Jurkat, Clone E6-1 (cell line): ENCODE results near the gene FCN2.

ENCODE experiments used
- DNase-seq: peaks from one replicate; pipeline ENCODE4 v3.0.0-alpha.2; 2011; ENCODE audit warnings: low read depth, low spot score
- H3K4me3 ChIP-seq: 2 replicates; pipeline ENCODE4 v1.5.1; 2011; ENCODE audit warnings: mild to moderate bottlenecking, low read length, control low read depth, moderate library complexity

Gene FCN2

DNA sequence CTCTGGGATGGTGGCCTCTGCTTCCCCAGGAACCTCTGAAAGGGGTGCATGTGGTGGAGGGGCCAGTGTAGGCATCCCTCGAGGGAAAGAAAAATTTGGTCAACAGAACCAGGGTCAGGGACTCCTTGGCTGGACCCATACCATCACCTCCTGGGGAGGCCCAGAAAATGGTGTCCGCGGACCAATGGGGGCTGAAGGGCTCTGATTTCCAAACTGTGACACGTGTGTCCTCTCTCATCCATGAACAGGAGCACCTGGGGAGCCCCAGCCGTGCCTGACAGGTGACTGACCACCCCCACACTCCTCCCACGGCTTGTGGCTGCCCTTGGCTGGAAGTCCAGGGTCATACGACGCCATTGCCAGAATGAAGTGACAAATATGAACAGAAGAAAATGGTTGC is 3.9 kb downstream of the FCN2 start:
- H3K4me3 ChIP-seq = no peak overlapping the region
- no peak for DNase-seq

DNA sequence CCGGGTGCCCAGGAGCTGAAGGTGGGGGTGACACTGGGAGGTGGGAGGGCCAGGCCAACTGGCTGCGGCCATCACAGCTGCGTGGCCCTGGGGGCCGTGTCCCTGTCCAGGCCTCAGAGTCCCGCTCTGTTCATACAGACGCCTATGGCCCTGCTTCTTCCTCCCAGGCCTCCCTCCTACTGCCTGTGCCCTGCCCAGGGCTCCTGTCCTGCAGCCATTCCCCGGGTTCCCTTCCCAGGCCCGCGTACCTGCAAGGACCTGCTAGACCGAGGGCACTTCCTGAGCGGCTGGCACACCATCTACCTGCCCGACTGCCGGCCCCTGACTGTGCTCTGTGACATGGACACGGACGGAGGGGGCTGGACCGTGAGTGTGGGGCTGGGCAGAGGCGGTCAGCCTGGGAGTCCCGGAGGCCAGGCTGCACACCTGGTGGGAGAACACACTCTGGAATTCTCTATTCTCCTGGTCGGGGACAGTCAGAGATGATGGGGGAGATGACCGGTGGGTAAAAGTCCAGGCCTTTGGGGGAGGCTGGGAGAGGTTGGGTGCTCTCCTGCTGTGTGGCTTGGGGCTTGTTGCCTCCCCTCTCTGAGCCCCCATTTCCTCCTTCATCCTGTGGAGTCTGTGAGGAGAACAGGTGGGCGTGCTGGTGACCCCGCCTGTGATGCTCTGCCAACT is 4.5 kb downstream of the FCN2 start:
- H3K4me3 ChIP-seq = no peak overlapping the region
- no peak for DNase-seq

DNA sequence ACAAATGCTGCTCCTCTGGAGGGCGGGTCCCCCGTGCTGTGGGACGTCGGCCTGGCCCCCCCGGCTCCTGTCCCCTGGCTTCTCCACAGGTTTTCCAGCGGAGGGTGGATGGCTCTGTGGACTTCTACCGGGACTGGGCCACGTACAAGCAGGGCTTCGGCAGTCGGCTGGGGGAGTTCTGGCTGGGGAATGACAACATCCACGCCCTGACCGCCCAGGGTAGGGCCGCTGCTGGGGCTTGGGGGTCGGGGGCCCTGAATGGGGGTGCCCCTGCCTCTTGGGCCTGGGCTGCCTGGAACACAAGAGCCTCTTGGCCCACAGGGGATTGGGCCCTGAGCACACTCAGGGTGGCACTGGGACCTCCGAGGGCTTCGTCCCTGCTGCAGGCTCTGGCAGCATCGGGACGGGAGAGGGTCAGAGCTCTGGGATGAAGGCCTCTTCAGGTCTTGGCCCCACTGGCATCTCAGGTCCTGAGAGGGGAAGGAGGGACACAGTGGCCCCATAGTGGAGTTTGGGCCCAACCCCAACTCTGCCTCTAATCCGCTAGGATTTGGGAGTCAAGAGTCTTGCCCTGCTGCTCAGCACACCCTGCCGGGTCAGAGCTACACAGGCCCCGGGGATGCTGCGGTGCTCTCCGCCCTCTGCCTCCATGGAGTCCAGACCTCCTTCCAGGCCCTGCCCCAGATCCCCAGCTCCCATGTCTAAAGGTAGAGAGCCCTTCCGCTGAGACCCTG is 5.2 kb downstream of the FCN2 start:
- no peak overlapping the region for H3K4me3 ChIP-seq
- no peak for DNase-seq

DNA sequence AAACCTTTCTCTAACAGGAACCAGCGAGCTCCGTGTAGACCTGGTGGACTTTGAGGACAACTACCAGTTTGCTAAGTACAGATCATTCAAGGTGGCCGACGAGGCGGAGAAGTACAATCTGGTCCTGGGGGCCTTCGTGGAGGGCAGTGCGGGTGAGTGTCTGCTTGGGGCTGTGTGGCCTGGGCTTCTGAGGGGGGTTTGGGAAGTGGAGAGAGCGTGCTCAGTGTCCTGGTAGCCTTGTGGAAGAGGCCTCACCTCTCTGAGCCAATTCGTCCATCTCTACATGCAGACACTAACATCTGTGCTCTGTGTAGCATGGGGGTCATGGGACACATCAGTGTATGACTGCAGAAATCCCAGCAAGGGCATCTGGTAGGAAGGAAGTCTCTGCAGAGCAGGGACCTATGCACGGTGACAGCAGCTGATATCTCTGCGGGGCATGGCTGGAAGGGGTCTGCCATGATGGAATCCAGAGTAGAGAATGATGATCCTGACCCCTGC is 5.9 kb downstream of the FCN2 start:
- no peak overlapping the region for H3K4me3 ChIP-seq
- DNase-seq = no peak

DNA sequence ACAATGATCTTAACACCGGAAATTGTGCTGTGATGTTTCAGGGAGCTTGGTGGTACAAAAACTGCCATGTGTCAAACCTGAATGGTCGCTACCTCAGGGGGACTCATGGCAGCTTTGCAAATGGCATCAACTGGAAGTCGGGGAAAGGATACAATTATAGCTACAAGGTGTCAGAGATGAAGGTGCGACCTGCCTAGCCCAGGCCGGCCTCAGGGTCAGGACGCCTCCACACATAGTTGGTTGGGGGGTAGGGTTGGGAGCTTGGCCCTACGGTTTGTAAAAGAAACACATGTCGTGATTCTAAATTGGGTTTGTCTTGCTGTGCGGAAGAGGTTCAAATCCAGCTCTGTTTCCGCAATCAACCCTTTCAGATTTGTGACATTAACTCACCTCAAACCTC is 6.6 kb downstream of the FCN2 start:
- H3K4me3 ChIP-seq = no peak overlapping the region

DNA sequence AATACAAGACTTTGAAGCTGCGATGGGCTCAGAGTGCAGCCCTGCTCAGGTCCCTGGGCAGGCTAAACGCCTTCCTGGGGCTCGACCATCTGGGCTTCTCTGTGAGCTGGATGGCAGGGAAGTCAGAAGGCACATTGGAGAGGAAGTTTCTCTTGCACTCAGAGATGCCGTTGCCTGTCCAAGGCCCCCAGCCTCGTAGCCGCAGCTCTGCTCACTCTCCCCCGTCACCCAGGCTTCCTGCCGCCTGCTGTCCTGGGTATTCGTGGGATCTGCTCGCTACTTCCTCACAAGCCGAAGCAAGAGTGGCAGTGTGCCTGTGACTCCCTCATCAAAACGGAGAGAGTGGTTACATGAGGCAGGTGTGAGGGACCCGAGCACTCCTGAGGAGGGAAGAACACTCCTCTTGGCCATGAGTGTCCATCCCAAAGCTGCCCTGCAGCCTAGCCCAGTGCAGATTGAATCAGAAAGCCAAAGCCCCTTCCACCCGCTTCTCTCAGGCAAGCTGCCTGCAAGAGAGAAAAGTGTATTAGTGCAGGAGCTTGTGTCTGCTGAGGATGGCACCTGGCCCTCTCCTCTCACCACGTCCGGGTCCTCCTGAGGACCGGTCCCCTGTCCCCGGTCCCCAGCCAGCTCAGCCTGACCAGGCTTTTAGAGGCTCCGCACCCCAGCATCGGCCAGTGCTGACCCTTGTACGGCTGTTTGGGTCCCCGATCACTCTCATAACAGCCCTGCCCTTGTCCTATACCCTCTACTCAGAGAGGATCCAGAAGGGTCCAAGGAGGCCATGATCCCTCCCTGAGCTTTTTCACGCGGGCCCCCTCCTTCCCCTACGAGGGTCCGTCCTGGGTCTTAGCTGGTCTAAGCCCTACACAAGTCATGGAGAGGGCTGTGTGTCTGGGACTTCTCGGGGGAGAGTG is 7.3 kb downstream of the FCN2 start:
- no peak for DNase-seq

More for the DNA sequence above, 6.6 kb downstream of the FCN2 start:
- DNase-seq = no peak

DNA sequence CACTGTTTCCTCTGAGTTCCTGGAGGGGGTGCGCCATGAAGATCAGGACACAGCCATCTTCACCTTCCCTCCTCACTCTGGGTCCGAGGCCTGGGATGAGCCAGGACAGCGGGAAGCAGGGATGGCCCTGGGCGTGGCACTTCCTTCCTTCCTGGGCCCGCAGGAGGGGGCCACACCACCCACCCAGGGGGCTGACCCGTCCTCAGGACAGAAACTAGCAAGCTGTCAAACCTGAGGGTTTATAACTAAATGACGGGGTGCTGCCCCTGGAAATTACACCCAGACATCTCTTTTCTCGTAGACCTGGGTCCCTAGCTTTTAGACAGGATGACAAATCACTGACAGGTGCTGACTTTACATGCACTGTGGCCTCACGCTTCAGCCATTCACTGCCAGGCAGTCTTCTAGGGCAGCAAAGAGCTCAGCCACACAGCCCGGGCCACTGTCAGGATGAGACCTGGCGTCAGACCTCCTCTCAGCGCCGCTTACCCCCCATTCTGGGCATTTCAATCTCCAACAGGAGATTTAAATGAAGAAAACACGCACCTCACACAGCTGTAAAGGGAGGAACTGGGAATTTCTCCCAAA is 8.1 kb downstream of the FCN2 start:
- H3K4me3 ChIP-seq = no peak overlapping the region
- DNase-seq = no peak

More for the DNA sequence above, 7.3 kb downstream of the FCN2 start:
- H3K4me3 ChIP-seq = no peak overlapping the region

DNA sequence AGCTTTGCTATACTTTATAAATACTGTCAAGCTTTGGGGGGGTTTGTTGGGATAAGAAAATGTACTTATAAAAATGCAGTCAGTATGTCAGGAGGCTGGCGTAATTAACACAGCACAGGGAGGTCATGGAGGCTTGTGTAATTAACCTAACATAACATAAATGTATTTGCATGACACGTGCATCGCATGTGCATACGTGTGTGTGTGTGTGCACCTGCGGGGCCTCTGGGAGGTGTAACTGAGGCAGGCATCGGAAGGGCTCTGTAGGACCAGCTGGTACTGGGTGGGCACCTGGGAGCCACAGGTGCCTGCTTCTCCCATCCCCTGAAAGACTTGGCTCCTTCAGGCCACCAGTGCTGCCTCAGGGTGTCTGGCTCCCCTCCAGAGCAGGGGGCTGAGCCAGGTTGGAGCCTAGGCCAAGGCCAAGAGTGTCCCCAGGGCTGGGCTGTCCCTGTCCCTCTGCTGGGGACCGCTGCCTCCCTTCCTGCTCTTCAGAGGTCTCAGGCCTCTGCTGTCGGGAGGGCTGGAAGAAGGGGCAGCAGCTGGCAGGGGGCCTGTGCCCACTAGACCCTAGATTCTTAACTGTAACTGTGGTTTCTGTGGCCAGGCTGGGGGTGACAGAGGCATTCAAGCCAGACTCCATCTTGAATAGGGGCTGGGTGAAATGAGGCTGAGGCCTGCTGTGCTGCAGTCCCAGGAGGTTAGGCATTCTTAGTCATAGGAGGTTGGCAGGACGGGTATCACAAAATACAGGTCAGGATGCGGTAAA is 9.0 kb downstream of the FCN2 start:
- DNase-seq = no peak
- H3K4me3 ChIP-seq = no peak overlapping the region

DNA sequence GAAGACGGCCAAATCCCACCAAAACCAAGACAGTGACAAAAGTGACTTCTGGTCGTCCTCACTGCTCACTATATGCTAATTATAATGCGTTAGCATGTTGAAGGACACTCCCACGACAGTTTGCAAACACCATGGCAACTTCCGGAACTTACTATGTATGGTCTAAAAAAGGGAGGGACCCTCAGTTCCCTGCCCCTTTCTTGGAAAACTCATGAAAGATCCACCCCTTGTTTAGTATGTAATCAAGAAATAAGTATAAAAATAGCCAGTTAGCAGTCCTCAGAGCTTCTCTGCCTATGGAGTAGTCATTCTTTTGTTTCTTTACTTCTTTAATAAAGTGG is 9.5 kb downstream of the FCN2 start:
- no peak overlapping the region for H3K4me3 ChIP-seq
- DNase-seq = no peak

DNA sequence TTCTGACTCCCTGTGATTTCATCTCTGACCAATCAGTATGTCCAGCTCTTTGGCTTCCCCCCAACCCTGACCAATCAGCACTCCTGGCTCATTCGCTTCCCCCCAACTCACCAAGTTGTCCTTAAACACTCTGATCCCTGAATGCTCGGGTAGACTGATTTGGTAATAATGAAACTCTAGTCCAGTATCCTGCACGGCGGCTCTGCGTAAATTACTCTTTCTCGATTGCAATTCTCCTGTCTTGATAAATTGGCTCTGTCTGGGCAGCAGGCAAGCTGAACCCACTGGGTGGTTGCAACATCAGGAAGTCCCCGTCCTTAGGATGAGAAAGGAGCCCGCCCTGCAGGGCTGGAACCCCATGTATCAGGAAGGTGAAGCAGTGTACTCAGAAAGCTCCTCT is 10.4 kb downstream of the FCN2 start:
- H3K4me3 ChIP-seq = no peak overlapping the region
- DNase-seq = no peak

DNA sequence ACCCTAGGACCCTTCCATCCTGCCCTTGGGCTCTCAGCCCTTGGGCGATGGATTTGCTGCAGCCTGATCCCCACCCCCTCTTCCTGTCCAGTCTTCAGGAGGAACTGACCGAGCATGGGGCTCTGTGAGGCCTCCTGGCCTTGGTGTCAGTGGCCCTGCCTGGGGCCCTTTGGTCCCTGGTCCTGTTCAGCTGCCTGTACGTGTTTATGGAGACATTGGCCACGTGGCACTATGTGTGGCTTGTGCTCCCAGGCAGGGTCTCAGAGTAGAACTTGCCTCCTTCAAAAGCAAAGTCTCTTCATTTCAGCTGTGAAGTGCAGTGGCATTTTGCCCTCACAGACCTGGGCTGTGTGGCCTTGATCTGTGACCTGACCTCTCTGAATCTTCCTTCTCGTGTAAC is 11.1 kb downstream of the FCN2 start:
- H3K4me3 ChIP-seq = no peak overlapping the region
- DNase-seq = no peak

DNA sequence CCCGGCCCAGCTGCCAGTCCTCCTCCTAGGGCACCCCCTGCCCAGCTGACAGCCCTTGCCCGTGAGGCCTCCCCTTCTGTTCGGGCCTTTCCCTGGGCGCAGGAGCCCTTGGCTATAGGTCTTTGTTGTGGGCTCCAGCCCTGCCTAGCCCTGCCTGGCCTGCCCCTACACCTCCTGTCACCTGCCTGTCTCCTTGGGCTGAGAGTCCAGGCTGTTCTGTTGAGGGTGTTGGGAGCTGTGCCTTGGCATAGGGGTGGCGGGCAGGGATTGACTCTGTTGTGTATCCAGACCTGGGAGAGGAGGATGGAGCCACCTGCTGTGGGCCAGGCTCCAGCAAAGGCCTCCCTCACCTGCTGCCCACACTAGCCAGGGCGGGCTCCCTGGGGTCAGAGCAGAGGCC is 11.6 kb downstream of the FCN2 start:
- DNase-seq = no peak
- H3K4me3 ChIP-seq = no peak overlapping the region

DNA sequence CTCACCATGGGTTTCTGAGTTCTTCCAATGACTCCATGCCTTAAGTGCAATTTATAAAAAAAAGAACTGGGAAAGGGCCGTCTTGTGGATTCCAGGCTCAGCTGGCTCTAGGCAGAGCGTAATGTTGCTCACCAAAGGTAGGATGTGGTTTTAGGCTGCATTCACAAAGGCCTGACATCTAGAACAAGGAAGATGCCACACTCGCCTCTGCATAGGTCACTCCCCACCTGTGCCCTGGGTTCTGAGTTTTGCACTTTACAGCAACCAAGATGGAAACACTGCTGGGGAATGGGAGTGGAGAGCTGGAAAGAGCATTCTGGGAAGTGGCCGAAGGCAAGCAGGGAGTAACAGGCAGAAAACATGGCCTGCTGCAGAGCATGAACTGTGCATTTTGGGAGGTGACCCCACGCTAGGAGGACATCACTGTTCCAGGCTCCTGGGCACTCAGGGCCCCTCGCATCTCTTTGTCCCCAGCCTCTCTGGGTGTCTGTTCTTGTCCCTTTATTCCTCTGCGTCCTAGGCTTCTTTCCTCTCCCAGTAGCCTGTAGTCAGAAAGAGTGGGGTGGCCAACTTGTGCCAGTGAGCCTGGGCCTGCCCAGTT is 12.3 kb downstream of the FCN2 start:
- no peak overlapping the region for H3K4me3 ChIP-seq
- DNase-seq = no peak

DNA sequence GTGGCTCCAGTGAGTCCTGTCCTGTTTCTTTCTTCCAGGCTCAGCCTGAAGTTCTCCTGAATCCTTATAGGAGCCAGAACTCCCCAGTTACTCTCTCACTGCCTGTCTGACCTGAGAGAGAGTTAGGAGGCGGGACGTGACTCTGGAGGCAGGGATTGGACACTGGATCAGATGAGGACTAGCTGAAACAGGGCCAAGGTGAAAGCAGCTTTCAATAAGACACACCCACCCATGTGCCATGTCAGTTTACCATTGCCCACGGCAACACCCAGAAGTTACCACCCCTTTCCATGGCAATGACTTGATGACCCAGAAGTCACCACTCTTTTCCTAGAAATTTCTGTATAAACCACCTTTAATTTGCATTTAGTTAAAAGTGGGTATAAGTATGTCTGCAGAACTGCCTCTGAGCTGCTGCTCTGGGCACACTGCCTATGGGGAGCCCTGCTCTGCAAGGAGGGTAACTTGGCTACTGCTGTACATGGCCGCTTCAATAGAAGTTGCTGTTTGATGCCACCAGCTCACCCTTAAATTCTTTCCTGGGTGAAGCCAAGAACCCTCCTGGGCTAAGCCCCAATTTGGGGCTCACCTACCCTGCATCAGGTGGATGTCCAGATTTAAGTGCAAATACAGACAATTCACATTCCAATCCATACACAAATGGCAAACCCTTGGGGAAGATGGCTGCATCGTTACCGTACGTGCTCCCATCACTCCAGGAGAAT is 13.7 kb downstream of the FCN2 start:
- DNase-seq = no peak
- no peak overlapping the region for H3K4me3 ChIP-seq

DNA sequence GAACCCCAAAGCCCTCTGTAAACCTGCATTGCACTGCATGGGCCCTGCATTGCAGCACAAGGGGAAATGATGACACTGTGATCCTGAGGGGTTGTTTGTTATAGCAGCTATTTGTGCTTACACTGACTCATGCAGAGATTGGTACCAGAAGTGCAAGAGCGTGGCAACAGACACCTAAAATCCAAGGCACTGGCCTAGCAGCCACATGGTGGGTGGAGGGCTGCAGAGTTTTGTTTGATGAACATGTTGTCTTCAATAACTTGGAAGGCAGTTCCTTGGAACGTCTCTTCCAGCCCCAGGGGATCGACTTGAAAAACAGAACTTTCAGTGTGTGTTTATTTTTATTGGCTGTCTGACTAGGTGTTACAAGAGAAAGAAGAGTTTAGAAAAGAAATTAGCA is 14.5 kb downstream of the FCN2 start:
- H3K4me3 ChIP-seq = no peak overlapping the region

DNA sequence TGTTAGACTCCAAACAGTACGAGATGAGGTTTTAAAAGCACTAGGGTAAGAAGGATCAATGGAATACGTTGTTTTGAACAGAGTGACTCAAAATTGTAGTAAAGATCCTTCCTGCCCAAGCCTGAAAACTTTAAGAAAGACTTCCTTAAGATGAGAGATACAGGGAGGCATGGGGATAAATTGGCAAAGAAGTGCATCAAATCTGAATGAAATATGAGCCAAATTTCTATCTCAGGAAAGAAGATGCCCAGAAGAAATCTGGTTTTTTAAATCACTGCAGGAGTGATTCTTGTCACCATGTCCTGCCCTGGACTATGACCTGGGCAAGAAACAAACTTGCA is 14.9 kb downstream of the FCN2 start:
- DNase-seq = no peak
- no peak overlapping the region for H3K4me3 ChIP-seq

More for the DNA sequence above, 14.5 kb downstream of the FCN2 start:
- DNase-seq = no peak

DNA sequence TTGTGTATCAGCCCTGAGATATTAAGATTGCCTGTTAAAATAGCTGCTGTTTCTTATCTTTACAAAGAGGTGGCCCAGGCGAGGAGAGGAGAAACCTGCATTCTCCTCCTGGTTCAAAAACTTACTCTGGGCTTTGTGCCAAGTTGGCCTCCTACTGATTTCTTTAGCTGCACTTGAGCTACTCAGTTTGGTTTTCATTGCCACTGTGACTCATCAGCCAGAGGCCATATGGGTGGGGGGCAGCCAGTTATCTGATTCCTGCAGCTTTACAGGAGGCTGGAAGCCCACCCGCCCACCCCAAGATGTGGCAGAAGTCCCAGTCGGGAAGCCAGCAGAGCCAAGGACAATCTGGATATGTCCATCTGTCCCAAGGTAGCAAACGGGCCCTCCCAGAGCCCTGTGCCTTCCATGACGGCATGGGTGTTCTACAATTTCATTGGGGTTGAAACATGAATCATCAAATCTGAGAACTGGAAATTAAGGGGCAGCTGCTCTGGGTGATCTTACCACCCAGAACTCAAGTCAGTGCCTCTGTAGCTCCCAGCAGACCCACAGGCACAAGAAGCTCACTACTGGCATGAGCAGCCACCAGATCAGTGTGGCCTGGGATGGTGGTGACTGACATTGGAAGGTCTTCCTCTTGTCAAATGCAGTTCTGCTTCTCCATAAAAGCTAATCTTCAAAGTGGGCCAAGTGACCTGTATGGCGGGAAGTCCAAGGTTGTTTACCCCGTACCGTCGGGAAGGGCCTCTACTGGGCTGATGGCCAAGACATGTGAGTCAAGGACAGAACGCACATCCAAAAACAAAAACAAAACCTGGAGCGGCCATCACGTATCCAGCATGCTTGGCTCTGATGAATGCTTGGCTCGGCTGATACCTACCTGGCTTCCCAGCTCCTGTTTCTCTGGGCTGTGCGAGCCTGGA is 15.6 kb downstream of the FCN2 start:
- no peak overlapping the region for H3K4me3 ChIP-seq
- DNase-seq = peak; percentile 23
